ENCODE data around the gene NSL1. TPM values are rescaled to one million over a fixed set of nuclear protein-coding genes. Genes with fewer than 3 reads are reported as not detected.

Gene NSL1
- total and polyA plus RNA-seq, 9 of the 15 experiments (the other 6 are each of a cell fraction or from before 2014, with no cell fraction given): 53.5 to 108 (median 59.1) TPM

DNA sequence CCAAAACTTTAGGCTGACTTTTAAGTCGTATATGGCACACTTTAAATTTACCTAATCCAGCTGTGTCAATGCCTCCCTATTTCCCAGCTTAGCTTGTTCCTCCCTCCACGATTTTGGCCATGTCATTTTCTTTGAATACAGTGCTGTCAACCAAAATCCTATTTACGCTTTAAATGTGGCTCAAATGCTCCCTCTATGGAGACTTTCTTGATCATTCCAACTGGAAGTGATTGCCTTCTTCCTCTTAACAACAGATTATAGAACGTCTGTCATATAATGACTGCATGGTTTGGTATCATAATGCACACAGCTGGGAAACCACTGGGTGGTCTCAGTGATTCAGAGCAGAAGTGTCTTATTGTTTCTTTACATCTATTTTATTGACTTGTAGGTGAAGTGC is 73.1 kb downstream of the NSL1 start (continued):
- TF ChIP-seq TEAD2 (tag; IDR thresholded peaks at IDR 0.05): no peak

DNA sequence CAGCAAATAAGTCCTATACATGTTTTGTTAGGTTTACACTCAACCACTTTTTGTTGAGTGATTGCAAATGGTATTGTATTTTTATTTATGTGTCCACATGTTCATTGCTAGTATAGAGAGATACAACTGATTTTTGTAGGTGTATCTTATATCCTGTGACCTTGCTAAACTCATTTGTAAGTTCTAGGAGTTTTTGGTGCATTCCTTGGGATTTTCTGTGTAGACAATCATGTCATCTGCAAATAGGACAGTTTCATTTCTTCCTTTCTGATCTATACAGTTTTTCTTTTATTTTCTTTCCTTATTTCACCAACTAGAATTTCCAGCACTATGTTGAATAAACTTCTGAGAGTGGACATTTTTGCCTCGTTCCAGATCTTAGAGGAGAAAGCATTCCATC is 75.4 kb downstream of the NSL1 start:
- in situ Hi-C loops (cut with MboI): no loop called here
- CTCF ChIA-PET (ENCODE audit: low intra/inter-chr PET ratio): no interaction called here
- H3K4me3 ChIP-seq: no peak overlapping the region
- H3K4me1 ChIP-seq (replicated peaks in 1 of 2; ENCODE audit: control insufficient read depth in 2 of 2, insufficient read depth in 2 of 2, low read length in 2 of 2): peaks cover 0 to 3% of the 10 kb centered on the region in 2 experiments; a peak in 3 of 5 replicates
- no peak for DNase-seq (ENCODE audit: extremely low read depth in 1 of 4, low spot score in 3 of 4)
- H3K9me1 ChIP-seq (ENCODE audit: control insufficient read depth, insufficient read depth, low read length): no peaks in the 10 kb centered on the region
- H3K79me2 ChIP-seq (ENCODE audit: control insufficient read depth, insufficient read depth, low read length): no peaks in the 10 kb centered on the region
- H3K27me3 ChIP-seq (ENCODE audit: control insufficient read depth in 2 of 2, insufficient read depth in 2 of 2, low read length in 2 of 2): peaks cover 0 to 3% of the 10 kb centered on the region in 2 experiments; a peak in 1 of 5 replicates
- BruUV-seq (replicated peaks): no TSS peak
- TF ChIP-seq GABPB2 (CRISPR knock-in tag; conservative IDR thresholded peaks at IDR 0.05) (no peak), MECOM (CRISPR knock-in tag; IDR thresholded peaks at IDR 0.05) (no peak), ZNF184 (CRISPR knock-in tag; IDR thresholded peaks at IDR 0.05) (no peak), TCF7 (IDR thresholded peaks at IDR 0.05; ENCODE audit: borderline replicate concordance) (no peak)
- TF ChIP-seq, protein P1, sequence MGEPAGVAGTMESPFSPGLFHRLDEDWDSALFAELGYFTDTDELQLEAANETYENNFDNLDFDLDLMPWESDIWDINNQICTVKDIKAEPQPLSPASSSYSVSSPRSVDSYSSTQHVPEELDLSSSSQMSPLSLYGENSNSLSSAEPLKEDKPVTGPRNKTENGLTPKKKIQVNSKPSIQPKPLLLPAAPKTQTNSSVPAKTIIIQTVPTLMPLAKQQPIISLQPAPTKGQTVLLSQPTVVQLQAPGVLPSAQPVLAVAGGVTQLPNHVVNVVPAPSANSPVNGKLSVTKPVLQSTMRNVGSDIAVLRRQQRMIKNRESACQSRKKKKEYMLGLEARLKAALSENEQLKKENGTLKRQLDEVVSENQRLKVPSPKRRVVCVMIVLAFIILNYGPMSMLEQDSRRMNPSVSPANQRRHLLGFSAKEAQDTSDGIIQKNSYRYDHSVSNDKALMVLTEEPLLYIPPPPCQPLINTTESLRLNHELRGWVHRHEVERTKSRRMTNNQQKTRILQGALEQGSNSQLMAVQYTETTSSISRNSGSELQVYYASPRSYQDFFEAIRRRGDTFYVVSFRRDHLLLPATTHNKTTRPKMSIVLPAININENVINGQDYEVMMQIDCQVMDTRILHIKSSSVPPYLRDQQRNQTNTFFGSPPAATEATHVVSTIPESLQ (CRISPR knock-in tag; IDR thresholded peaks at IDR 0.05): no peak
- WGBS (ENCODE audit: insufficient coverage, low coverage, missing lambda C conversion rate): 0% methylated on average over 1 of the region's 1 CpG
- no peak overlapping the region for H2AFZ ChIP-seq (ENCODE audit: low read depth, low read length)
- no peaks in the 10 kb centered on the region for H4K20me1 ChIP-seq (replicated peaks; ENCODE audit: control insufficient read depth, insufficient read depth, low read length)
- intact Hi-C loops (cut with micrococcal nuclease): no loop called here
- POLR2A ChIA-PET: interaction anchor here (0.5 to 0.7 kb wide), 2 partner anchors 12 to 145 kb away, joined by 3 read pairs; no protein-coding TSS in a partner anchor
- no peak overlapping the region for H3K4me2 ChIP-seq (ENCODE audit: insufficient read depth, low read length)
- no peak for ATAC-seq
- H3K27ac ChIP-seq (ENCODE audit: extremely low read depth, low read depth, low read length): no peak overlapping the region
- no peak for FAIRE-seq
- no peaks in the 10 kb centered on the region for H3K9me3 ChIP-seq (replicated peaks; ENCODE audit: control insufficient read depth, insufficient read depth, low read depth, low read length)
- H3K9ac ChIP-seq (ENCODE audit: insufficient read depth in 1 of 2, low read depth in 2 of 2, low read length in 2 of 2): no peak overlapping the region
- no peaks in the 10 kb centered on the region for H3K36me3 ChIP-seq (ENCODE audit: control insufficient read depth, insufficient read depth, low read length)

Measured in K562 (cell line).